ENCODE measurements around the gene CDH4. TPM values are rescaled to one million over a fixed set of nuclear protein-coding genes. Genes with fewer than 3 reads are reported as not detected.
"Not testable (repeated sequence)": the region's sequence is repeated elsewhere in the genome, so short reads cannot be mapped to it uniquely, and the experiment has no call there.

CDH4 gene
- total RNA-seq, 3 donors from 2014 or later (not counting 1 experiment from before 2014, with no cell fraction given), result 0.18 TPM; not detected in 2

- no peaks in the 10 kb centered on the region for H3K27me3 Mint-ChIP-seq (ENCODE audit: low read depth in 2 of 2)
- WGBS (ENCODE audit: insufficient coverage), result 82% methylated on average over 9 of the region's 9 CpGs
Observed at GRCh38 chr20:61942526-61942925, 690.5 kb downstream of the CDH4 start.

DNA sequence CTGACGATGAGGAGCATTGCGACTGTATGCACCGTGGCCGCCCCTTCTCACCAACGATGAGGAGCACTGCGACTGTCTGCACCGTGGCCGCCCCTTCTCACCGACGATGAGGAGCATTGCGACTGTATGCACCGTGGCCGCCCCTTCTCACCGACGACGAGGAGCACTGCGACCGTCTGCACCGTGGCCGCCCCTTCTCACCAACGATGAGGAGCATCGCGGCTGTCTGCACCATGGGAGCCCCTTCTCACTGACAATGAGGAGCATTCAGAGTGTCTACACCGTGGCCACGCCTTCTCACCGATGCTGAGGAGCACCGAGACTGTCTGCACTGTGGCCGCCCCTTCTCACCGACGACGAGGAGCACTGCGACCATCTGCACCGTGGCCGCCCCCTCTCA, 692.9 kb downstream of the CDH4 start:
- H3K4me1 ChIP-seq (ENCODE audit: control insufficient read depth, insufficient read depth, low read length); H3K36me3 Mint-ChIP-seq; H3K9me3 ChIP-seq (ENCODE audit: control insufficient read depth, insufficient read depth, low read length); H3K4me3 Mint-ChIP-seq; H3K4me3 ChIP-seq (ENCODE audit: low read length); H3K27ac ChIP-seq (ENCODE audit: low read length); H3K27me3 Mint-ChIP-seq (ENCODE audit: low read depth in 2 of 2); ATAC-seq; H3K9me3 Mint-ChIP-seq; H3K27ac Mint-ChIP-seq; H3K27me3 ChIP-seq (ENCODE audit: control insufficient read depth, insufficient read depth, low read length); H3K36me3 ChIP-seq (ENCODE audit: control insufficient read depth, insufficient read depth, low read length); H3K4me1 Mint-ChIP-seq; intact Hi-C loops (cut with micrococcal nuclease); DNase-seq: not testable (repeated sequence)
- WGBS (ENCODE audit: insufficient coverage), result 85% methylated on average over 9 of the region's 34 CpGs

More at GRCh38 chr20:61942526-61942925, 690.5 kb downstream of the CDH4 start:
- Mint-ChIP-seq H3K9me3 (no peaks in the 10 kb centered on the region), H3K4me1 (no peaks in the 10 kb centered on the region), H3K27ac (no peak overlapping the region), H3K36me3 (no peaks in the 10 kb centered on the region), H3K4me3 (no peak overlapping the region)
- TF ChIP-seq, protein P1, sequence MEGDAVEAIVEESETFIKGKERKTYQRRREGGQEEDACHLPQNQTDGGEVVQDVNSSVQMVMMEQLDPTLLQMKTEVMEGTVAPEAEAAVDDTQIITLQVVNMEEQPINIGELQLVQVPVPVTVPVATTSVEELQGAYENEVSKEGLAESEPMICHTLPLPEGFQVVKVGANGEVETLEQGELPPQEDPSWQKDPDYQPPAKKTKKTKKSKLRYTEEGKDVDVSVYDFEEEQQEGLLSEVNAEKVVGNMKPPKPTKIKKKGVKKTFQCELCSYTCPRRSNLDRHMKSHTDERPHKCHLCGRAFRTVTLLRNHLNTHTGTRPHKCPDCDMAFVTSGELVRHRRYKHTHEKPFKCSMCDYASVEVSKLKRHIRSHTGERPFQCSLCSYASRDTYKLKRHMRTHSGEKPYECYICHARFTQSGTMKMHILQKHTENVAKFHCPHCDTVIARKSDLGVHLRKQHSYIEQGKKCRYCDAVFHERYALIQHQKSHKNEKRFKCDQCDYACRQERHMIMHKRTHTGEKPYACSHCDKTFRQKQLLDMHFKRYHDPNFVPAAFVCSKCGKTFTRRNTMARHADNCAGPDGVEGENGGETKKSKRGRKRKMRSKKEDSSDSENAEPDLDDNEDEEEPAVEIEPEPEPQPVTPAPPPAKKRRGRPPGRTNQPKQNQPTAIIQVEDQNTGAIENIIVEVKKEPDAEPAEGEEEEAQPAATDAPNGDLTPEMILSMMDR (IDR thresholded peaks at IDR 0.05), result no peak
- intact Hi-C loops (cut with micrococcal nuclease), result no loop called here
- H3K4me1 ChIP-seq (ENCODE audit: control insufficient read depth, insufficient read depth, low read length), result no peaks in the 10 kb centered on the region
- H3K4me3 ChIP-seq (ENCODE audit: low read length), result no peak overlapping the region
- DNase-seq, result no peak
- H3K27me3 ChIP-seq (ENCODE audit: control insufficient read depth, insufficient read depth, low read length), result no peaks in the 10 kb centered on the region
- no peak for ATAC-seq
- no peak overlapping the region for H3K27ac ChIP-seq (ENCODE audit: low read length)
- H3K36me3 ChIP-seq (ENCODE audit: control insufficient read depth, insufficient read depth, low read length), result no peaks in the 10 kb centered on the region
- no peaks in the 10 kb centered on the region for H3K9me3 ChIP-seq (ENCODE audit: control insufficient read depth, insufficient read depth, low read length)

GRCh38 chr20:61945495-61945894, 693.4 kb downstream of the CDH4 start:
- H3K4me1 ChIP-seq (ENCODE audit: control insufficient read depth, insufficient read depth, low read length); DNase-seq: not testable (repeated sequence)

GRCh38 chr20:61948056-61948455, 696.0 kb downstream of the CDH4 start:
- intact Hi-C loops (cut with micrococcal nuclease); H3K4me1 ChIP-seq (ENCODE audit: control insufficient read depth, insufficient read depth, low read length); ATAC-seq; H3K4me1 Mint-ChIP-seq; H3K4me3 Mint-ChIP-seq; H3K9me3 Mint-ChIP-seq; H3K9me3 ChIP-seq (ENCODE audit: control insufficient read depth, insufficient read depth, low read length); H3K4me3 ChIP-seq (ENCODE audit: low read length); DNase-seq; H3K27ac ChIP-seq (ENCODE audit: low read length); H3K27me3 Mint-ChIP-seq (ENCODE audit: low read depth in 2 of 2); H3K27me3 ChIP-seq (ENCODE audit: control insufficient read depth, insufficient read depth, low read length); H3K36me3 Mint-ChIP-seq; H3K36me3 ChIP-seq (ENCODE audit: control insufficient read depth, insufficient read depth, low read length); H3K27ac Mint-ChIP-seq: not testable (repeated sequence)
- WGBS (ENCODE audit: insufficient coverage), result 82% methylated on average over 25 of the region's 28 CpGs

More at GRCh38 chr20:61945495-61945894, 693.4 kb downstream of the CDH4 start:
- H3K4me1 Mint-ChIP-seq; H3K27ac ChIP-seq (ENCODE audit: low read length); H3K4me3 Mint-ChIP-seq; H3K4me3 ChIP-seq (ENCODE audit: low read length); H3K27me3 ChIP-seq (ENCODE audit: control insufficient read depth, insufficient read depth, low read length); H3K9me3 Mint-ChIP-seq; H3K27ac Mint-ChIP-seq; intact Hi-C loops (cut with micrococcal nuclease); ATAC-seq; H3K27me3 Mint-ChIP-seq (ENCODE audit: low read depth in 2 of 2); H3K36me3 ChIP-seq (ENCODE audit: control insufficient read depth, insufficient read depth, low read length); H3K36me3 Mint-ChIP-seq; H3K9me3 ChIP-seq (ENCODE audit: control insufficient read depth, insufficient read depth, low read length): not testable (repeated sequence)
- WGBS (ENCODE audit: insufficient coverage), result 93% methylated on average over 12 of the region's 29 CpGs

- TF ChIP-seq, protein P1 (IDR thresholded peaks at IDR 0.05), result no peak
- no peaks in the 10 kb centered on the region for H3K36me3 Mint-ChIP-seq
- no peaks in the 10 kb centered on the region for H3K27me3 ChIP-seq (ENCODE audit: control insufficient read depth, insufficient read depth, low read length)
- no peak overlapping the region for H3K27ac ChIP-seq (ENCODE audit: low read length)
- H3K4me3 Mint-ChIP-seq, result no peak overlapping the region
- H3K36me3 ChIP-seq (ENCODE audit: control insufficient read depth, insufficient read depth, low read length), result no peaks in the 10 kb centered on the region
- H3K4me1 Mint-ChIP-seq, result no peaks in the 10 kb centered on the region
- no peak overlapping the region for H3K27ac Mint-ChIP-seq
- no peak overlapping the region for H3K4me3 ChIP-seq (ENCODE audit: low read length)
- ATAC-seq (no peak), DNase-seq (no peak)
- intact Hi-C loops (cut with micrococcal nuclease), result no loop called here
- 93% methylated on average over 22 of the region's 22 CpGs for WGBS (ENCODE audit: insufficient coverage)
- H3K27me3 Mint-ChIP-seq (ENCODE audit: low read depth in 2 of 2), result peaks cover 0 to 3% of the 10 kb centered on the region in 2 donors
- H3K4me1 ChIP-seq (ENCODE audit: control insufficient read depth, insufficient read depth, low read length), result no peaks in the 10 kb centered on the region
- no peaks in the 10 kb centered on the region for H3K9me3 Mint-ChIP-seq
- no peaks in the 10 kb centered on the region for H3K9me3 ChIP-seq (ENCODE audit: control insufficient read depth, insufficient read depth, low read length)
Observed at GRCh38 chr20:61948586-61949362, 696.7 kb downstream of the CDH4 start.
